ENCODE measurements around the gene SCYL1. TPM values are rescaled to one million over a fixed set of nuclear protein-coding genes. Genes with fewer than 3 reads are reported as not detected.

The SCYL1 gene
- total RNA-seq, 1 donor: 125 TPM

DNA sequence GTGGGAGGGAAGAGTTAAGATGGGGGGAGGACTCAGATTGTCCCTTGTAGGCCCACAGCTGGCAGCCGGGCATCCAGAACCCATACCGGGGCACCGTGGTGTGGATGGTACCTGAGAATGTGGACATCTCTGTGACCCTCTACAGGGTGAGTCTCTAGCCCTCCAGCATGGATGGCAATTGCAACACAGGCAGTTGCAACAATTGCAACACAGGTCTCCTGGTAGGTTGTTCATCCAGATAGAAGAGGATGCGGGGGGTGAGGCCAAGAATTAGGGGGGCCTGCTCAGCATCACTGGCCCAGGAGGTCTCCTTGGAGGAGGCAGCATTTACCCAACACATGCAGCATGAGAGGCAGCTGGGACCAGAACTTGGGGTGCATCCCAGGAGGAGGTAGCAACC lies 54.4 kb downstream of the SCYL1 start:
- TF ChIP-seq, protein P1, sequence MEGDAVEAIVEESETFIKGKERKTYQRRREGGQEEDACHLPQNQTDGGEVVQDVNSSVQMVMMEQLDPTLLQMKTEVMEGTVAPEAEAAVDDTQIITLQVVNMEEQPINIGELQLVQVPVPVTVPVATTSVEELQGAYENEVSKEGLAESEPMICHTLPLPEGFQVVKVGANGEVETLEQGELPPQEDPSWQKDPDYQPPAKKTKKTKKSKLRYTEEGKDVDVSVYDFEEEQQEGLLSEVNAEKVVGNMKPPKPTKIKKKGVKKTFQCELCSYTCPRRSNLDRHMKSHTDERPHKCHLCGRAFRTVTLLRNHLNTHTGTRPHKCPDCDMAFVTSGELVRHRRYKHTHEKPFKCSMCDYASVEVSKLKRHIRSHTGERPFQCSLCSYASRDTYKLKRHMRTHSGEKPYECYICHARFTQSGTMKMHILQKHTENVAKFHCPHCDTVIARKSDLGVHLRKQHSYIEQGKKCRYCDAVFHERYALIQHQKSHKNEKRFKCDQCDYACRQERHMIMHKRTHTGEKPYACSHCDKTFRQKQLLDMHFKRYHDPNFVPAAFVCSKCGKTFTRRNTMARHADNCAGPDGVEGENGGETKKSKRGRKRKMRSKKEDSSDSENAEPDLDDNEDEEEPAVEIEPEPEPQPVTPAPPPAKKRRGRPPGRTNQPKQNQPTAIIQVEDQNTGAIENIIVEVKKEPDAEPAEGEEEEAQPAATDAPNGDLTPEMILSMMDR (IDR thresholded peaks at IDR 0.05; ENCODE audit: insufficient read depth, low read depth, low read length): no peak
- no peak overlapping the region for H3K4me3 ChIP-seq (ENCODE audit: low read depth, low read length)
- DNase-seq (ENCODE audit: low read depth): no peak

DNA sequence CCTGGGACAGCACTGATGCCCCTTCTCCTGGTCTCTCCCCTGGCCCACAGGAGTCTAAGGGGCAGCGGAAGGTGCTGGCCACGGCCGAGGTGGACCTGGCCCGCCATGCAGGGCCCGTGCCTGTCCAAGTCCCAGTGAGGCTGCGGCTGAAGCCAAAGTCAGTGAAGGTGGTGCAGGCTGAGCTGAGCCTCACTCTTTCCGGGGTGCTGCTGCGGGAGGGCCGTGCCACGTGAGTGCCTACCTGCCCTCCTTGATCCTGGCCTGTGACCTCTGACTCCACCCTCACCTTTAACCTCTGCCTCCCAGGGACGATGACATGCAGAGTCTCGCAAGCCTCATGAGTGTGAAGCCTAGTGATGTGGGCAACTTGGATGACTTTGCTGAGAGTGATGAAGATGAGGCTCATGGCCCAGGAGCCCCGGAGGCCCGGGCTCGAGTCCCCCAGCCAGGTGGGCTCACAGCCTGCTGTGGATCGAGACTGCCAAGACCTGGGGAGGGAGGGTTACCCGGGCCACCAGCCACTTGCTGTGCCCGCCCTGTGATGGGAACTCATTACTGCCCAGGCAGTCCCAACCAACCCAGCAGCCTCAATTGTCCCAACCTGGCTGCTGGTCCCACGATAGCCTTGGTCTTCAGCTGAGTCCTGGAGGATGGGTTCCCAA lies 55.3 kb downstream of the SCYL1 start:
- no peak for DNase-seq (ENCODE audit: low read depth)
- TF ChIP-seq, protein P1 (IDR thresholded peaks at IDR 0.05; ENCODE audit: insufficient read depth, low read depth, low read length): no peak
- no peak overlapping the region for H3K4me3 ChIP-seq (ENCODE audit: low read depth, low read length)

DNA sequence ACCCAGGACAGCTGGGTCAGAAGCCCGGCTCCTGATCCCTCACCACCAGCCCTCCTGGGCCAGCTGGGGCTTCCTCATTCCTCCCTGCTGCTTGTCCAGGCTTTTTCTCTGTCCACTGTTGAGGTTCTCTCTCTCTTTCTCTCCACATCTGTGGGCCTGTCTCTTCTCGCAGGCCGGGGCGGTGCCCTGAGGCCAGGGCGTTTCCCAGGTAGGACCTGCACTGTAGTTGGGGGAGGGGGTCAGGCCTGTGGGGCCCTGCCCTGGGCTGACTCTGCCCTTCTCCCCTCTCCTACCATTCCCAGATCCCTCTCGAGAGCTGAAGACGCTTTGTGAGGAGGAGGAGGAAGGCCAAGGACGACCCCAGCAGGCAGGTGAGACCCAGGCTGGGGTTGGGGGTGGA lies 55.9 kb downstream of the SCYL1 start:
- H3K4me3 ChIP-seq (ENCODE audit: low read depth, low read length): no peak overlapping the region
- TF ChIP-seq, protein P1 (IDR thresholded peaks at IDR 0.05; ENCODE audit: insufficient read depth, low read depth, low read length): no peak
- no peak for DNase-seq (ENCODE audit: low read depth)

- TF ChIP-seq, protein P1 (IDR thresholded peaks at IDR 0.05; ENCODE audit: insufficient read depth, low read depth, low read length): no peak
- DNase-seq (ENCODE audit: low read depth): no peak
- no peak overlapping the region for H3K4me3 ChIP-seq (ENCODE audit: low read depth, low read length)
Observed at GRCh38 chr11:65581928-65582327, 57.0 kb downstream of the SCYL1 start.

DNA sequence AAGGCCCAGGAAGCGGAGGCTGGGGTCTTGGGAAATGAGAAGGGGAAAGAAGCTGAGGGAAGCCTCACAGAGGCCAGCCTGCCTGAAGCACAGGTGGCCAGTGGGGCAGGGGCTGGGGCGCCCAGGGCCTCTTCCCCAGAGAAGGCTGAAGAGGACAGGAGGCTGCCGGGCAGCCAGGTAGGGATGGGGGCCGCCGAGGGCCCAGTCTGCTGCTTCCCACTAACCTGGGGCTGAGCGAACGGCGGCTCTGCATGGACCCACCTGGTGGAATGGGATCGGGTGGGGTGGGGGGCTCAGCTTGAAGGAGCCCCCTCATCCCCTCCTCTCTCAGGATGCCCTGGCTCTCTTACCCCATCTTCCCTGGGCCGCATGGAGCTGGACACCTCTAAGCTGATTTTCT lies 58.7 kb downstream of the SCYL1 start:
- H3K4me3 ChIP-seq (ENCODE audit: low read depth, low read length): no peak overlapping the region
- no peak for DNase-seq (ENCODE audit: low read depth)
- TF ChIP-seq, protein P1 (IDR thresholded peaks at IDR 0.05; ENCODE audit: insufficient read depth, low read depth, low read length): no peak

DNA sequence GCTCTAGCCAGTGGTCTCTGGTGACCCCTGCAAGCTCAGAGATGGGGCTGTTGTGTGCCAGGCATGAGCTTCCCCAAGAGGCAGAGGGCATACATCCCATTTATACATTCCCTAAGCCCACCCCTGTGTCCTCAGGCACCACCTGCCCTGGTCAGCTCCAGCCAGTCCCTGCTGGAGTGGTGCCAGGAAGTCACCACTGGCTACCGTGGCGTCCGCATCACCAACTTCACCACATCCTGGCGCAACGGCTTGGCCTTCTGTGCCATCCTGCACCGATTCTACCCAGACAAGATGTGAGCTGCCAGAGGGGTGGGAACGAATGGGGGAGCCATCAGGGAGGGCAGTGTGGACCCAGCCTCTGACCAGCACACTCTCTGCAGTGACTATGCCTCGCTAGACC lies 59.2 kb downstream of the SCYL1 start:
- H3K4me3 ChIP-seq (ENCODE audit: low read depth, low read length): no peak overlapping the region
- TF ChIP-seq, protein P1 (IDR thresholded peaks at IDR 0.05; ENCODE audit: insufficient read depth, low read depth, low read length): no peak
- no peak for DNase-seq (ENCODE audit: low read depth)

DNA sequence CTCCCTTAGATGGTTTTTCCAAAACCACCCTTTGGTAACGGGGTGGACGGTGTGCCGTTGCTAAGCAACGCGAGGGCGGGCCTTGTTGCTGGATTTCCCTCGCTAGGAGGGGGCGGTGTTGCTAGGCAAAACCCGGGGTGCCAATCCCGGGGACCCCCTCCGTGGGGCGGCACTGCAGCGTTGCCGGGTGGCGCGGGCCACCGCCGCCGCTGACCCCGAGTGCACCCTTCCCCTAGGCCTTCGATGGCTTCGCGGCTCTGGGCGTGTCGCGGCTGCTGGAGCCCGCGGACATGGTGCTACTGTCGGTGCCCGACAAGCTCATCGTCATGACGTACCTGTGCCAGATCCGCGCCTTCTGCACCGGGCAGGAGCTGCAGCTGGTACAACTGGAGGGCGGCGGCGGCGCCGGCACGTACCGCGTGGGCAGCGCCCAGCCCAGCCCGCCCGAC lies 59.9 kb downstream of the SCYL1 start:
- H3K4me3 ChIP-seq (ENCODE audit: low read depth, low read length): no peak overlapping the region
- no peak for DNase-seq (ENCODE audit: low read depth)
- TF ChIP-seq, protein P1 (IDR thresholded peaks at IDR 0.05; ENCODE audit: insufficient read depth, low read depth, low read length): no peak

All from fibroblast of villous mesenchyme (primary cell).